Rectal smooth muscle tissue (tissue), 1 donor: ENCODE results near the gene ZNF524.
"Not testable (repeated sequence)": the region's sequence is repeated elsewhere in the genome, so short reads cannot be mapped to it uniquely, and the experiment has no call there.

Experiments
- H3K27ac ChIP-seq: one replicate; pipeline ENCODE4 v1.7.0; 2013; ENCODE audit warnings: low read depth, low read length, inconsistent platforms
- H3K27me3 ChIP-seq: one replicate; pipeline ENCODE4 v1.7.0; 2013; ENCODE audit warnings: low read length; ENCODE audit not compliant: control insufficient read depth, insufficient read depth
- H3K36me3 ChIP-seq: one replicate; pipeline ENCODE4 v1.7.0; 2013; ENCODE audit warnings: low read length; ENCODE audit not compliant: control insufficient read depth, insufficient read depth
- H3K4me1 ChIP-seq: one replicate; pipeline ENCODE4 v1.7.0; 2013; ENCODE audit warnings: low read length; ENCODE audit not compliant: control insufficient read depth, insufficient read depth
- H3K4me3 ChIP-seq: one replicate; pipeline ENCODE4 v1.7.0; 2013; ENCODE audit warnings: low read length
- H3K9ac ChIP-seq: one replicate; pipeline ENCODE4 v1.7.0; 2013; ENCODE audit warnings: low read length

Gene ZNF524, protein sequence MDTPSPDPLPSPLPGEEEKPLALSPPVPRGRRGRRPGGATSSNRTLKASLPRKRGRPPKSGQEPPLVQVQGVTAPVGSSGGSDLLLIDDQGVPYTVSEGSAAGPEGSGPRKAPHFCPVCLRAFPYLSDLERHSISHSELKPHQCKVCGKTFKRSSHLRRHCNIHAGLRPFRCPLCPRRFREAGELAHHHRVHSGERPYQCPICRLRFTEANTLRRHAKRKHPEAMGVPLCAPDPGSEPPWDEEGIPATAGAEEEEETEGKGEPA

DNA sequence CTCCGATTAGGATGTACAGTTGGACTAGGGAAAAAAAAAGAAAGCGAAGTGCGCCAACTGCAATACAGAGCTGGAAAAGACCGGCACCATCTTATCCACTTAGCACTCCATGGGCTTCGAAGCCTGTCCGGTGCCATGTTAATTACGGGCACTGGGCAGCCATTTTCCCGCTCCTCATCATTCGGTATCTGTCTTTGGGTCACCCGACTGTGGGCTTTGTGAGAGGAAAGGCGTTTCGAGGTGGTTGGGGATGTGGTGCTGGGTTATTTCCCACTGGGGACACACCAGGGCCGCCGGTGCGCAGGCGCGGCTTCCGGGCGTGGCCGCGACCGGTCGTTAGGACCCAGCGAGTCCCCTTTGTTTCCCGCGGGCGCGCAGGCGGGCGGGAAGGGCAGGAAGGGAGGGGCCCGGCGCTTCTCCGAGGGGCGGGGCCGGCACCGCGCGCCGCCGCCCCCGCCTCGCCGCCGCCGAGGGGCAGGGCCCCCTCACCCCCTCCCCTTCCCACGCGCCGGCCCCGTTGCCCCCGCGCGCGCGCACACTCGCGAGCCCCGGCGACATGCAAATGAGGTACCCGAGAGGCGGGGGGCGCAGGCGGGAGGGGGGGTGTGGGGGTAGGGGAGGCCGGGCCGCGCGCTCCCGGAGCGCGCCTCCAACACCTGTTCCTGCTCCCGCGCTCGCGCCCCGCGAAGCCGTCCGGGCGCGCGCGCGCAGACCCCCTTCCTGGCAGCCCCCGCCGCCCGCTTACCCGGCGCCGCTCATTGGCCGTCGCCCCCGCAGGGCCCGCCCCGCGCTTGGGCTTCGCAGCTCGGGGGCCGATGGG is at the start of gene ZNF524:
TSS of gene ZNF524 (plus strand) at position 447 of the 820 bp plus-strand sequence. CDS start 1,825 bp downstream, outside the sequence.
- H3K9ac ChIP-seq: peak within 1 kb of the TSS; percentile 93
- H3K27me3 ChIP-seq: no peaks in the 10 kb centered on the region

DNA sequence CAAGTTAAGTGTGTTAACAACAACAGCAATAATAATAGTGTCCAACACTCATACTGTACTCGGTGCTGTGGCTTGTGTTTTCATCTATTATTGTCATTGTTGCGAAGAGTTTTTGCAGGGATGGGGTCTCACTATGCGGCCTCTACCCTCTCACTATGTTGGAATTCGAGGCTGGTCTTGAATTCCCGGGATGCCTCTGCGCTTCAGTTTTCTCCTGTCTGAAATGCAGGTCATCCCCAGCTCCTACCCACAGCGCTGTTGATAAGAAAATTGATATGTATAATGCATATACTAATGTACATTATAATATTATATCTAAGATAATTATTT is 49.8 kb upstream of the ZNF524 start:
- H3K9ac ChIP-seq: no peak overlapping the region
- H3K27me3 ChIP-seq: peaks cover 4% of the 10 kb centered on the region
- H3K4me1 ChIP-seq: no peaks in the 10 kb centered on the region
- H3K27ac ChIP-seq: no peak overlapping the region
- no peaks in the 10 kb centered on the region for H3K36me3 ChIP-seq
- H3K4me3 ChIP-seq: no peak overlapping the region

More for the DNA sequence above, at the start of gene ZNF524:
- H3K36me3 ChIP-seq: peaks cover 11% of the 10 kb centered on the region
- H3K4me3 ChIP-seq: peak within 1 kb of the TSS; percentile 91
- H3K4me1 ChIP-seq: peaks cover 9% of the 10 kb centered on the region
- H3K27ac ChIP-seq: peak within 1 kb of the TSS; percentile 100

DNA sequence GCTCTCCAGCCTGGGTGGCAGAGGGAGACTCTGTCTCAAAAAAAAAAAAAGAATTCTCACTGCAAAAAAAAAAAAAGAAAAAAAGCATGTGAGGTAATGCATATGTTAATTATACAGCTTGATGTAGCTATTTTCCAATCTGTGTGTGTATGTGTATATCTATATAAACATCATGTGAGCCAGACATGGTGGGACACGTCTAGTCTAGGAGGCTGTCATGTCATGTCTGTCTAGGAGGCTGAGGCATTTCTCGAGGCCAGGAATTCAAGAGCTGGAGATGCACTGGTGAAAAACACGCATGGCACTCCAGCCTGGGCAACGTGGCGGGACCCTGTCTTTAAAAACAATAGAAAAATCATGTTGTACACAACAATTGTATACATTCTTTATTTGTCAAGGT is 47.9 kb upstream of the ZNF524 start:
- Histone ChIP-seq H3K36me3 (no peaks in the 10 kb centered on the region), H3K9ac (no peak overlapping the region), H3K27me3 (no peaks in the 10 kb centered on the region), H3K27ac (no peak overlapping the region), H3K4me3 (no peak overlapping the region), H3K4me1 (no peaks in the 10 kb centered on the region)

DNA sequence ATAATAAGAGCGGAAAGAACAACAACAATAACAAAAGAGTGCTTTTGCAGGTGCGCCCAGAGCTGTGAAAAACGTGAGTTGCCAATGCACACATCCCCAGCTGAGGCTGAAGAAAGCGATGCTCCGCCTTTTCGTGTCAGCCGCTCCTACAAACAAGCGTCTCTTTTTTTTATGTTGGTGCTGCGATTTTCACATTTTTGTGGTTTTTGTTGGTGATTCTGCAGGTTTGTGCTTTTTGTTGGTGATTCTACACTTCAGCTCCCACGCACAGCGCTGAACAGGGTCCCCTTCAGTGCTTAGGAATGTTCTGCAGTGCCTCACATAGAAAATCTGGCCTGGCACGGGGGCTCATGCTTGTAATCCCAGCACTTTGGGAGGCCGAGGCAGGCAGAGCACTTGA is 47.5 kb upstream of the ZNF524 start:
- H3K4me3 ChIP-seq: no peak overlapping the region
- H3K36me3 ChIP-seq: no peaks in the 10 kb centered on the region
- H3K27ac ChIP-seq: no peak overlapping the region
- no peak overlapping the region for H3K9ac ChIP-seq
- H3K27me3 ChIP-seq: no peaks in the 10 kb centered on the region
- H3K4me1 ChIP-seq: no peaks in the 10 kb centered on the region

DNA sequence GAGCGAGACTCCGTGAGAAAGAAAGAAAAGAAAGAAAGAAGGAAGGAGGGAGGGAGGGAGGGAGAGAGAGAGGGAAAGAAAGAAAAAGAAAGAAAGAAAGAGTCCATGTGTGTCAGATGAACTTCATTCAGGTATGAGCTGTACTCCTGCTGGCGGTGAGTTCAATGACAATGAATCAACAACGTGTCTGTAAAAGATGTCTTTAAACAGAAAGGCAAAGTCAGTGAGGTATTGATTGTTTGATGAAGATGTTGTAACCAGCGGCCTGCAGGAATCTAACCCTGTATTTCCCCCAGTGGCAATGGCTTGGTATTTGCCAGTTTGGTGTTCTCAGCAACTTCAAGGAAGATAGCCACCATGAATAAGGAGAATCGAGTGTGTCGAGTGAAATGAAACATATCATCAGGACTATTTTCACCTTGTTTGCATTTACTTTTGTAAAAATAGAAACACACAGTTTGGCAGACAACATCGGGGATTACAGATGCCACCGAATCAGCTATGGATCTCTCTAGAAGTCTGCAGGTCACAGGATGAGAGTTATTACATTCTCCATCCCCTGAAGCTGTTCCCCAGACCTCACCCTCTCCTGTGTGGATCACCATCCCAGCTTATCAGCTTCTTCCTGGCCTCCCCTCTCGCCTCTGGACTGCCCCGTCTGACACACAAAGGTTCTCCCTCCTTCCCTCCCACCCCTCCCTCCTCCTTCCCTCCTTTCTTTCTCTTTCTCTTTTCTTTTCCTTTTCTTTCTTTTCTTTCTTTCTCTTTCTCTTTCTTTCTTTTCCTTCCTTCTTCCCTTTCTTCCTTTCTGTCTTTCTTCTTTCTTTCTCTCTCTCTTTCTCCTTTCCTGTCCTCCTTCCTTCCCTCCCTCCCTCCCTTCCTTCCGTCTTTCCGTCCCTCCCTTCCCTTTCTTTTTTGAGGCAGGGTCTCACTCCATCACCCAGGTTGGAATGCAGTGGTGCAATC is 46.6 kb upstream of the ZNF524 start:
- Histone ChIP-seq H3K4me1 (no peaks in the 10 kb centered on the region), H3K36me3 (no peaks in the 10 kb centered on the region), H3K9ac (no peak overlapping the region), H3K27ac (no peak overlapping the region), H3K27me3 (no peaks in the 10 kb centered on the region), H3K4me3 (no peak overlapping the region)

GRCh38 chr19:55554302-55554701 is 45.8 kb upstream of the ZNF524 start:
- Histone ChIP-seq H3K4me1 (no peaks in the 10 kb centered on the region), H3K9ac (no peak overlapping the region), H3K27me3 (no peaks in the 10 kb centered on the region), H3K36me3 (no peaks in the 10 kb centered on the region), H3K4me3 (no peak overlapping the region), H3K27ac (no peak overlapping the region)

GRCh38 chr19:55554741-55555152 is 45.3 kb upstream of the ZNF524 start:
- H3K36me3 ChIP-seq: no peaks in the 10 kb centered on the region
- H3K27me3 ChIP-seq: no peaks in the 10 kb centered on the region

DNA sequence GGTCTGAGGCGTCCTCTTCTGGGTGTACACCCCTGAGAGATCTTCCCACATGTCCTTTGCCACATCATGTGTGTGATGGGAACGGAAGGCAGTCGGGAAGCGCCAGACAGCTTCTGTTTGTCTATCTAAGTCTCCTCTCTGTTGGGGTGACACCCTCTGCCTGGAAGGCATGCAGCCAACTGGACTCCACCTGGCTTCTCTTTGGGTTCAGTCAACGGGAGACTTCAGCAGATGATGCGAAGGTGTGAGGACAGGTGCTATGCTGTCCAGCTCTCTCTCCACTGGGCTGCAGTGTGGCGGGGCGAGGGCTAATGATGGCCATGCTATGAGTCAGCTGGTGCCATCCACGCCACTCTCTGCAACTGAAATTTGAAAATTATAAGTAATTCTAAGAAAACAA is 40.4 kb upstream of the ZNF524 start:
- Histone ChIP-seq H3K36me3 (no peaks in the 10 kb centered on the region), H3K27ac (no peak overlapping the region), H3K4me1 (no peaks in the 10 kb centered on the region), H3K27me3 (peaks cover 3% of the 10 kb centered on the region), H3K4me3 (no peak overlapping the region), H3K9ac (no peak overlapping the region)

More at GRCh38 chr19:55554741-55555152, 45.3 kb upstream of the ZNF524 start:
- H3K4me1 ChIP-seq: no peaks in the 10 kb centered on the region
- no peak overlapping the region for H3K4me3 ChIP-seq
- no peak overlapping the region for H3K9ac ChIP-seq
- no peak overlapping the region for H3K27ac ChIP-seq

GRCh38 chr19:55563261-55563690 is 36.8 kb upstream of the ZNF524 start:
- Histone ChIP-seq H3K9ac (no peak overlapping the region), H3K36me3 (no peaks in the 10 kb centered on the region), H3K27ac (no peak overlapping the region), H3K4me3 (no peak overlapping the region), H3K27me3 (peaks cover 6% of the 10 kb centered on the region), H3K4me1 (no peaks in the 10 kb centered on the region)

- no peaks in the 10 kb centered on the region for H3K36me3 ChIP-seq
- H3K27ac ChIP-seq: no peak overlapping the region
- no peaks in the 10 kb centered on the region for H3K4me1 ChIP-seq
- peaks cover 3% of the 10 kb centered on the region for H3K27me3 ChIP-seq
- H3K9ac ChIP-seq: no peak overlapping the region
- no peak overlapping the region for H3K4me3 ChIP-seq
These were observed 33.3 kb upstream of the ZNF524 start for GRCh38 chr19:55566823-55567222.

GRCh38 chr19:55567708-55568328 is 32.3 kb upstream of the ZNF524 start:
- H3K4me1 ChIP-seq: no peaks in the 10 kb centered on the region
- H3K27me3 ChIP-seq: peaks cover 3% of the 10 kb centered on the region
- no peak overlapping the region for H3K4me3 ChIP-seq
- no peaks in the 10 kb centered on the region for H3K36me3 ChIP-seq
- no peak overlapping the region for H3K27ac ChIP-seq
- no peak overlapping the region for H3K9ac ChIP-seq

DNA sequence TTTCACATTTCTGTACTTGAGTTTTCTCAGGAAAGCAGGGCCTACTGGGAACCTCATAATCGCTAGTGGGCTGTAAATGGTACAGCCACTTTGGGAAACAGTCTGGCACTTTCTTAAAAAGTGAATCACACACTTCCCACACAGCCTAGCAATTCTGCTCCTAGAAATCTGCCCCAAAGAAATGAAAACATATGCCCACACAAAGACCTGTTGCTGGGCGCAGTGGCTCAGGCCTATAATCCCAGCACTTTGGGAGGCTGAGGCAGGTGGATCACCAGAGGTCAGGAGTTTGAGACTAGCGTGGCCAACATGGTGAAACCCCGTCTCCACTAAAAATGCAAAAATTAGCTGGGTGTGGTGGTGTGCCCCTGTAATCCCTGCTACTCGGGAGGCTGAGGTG is 30.6 kb upstream of the ZNF524 start:
- not testable (repeated sequence) for H3K9ac ChIP-seq, H3K36me3 ChIP-seq, H3K4me3 ChIP-seq, H3K27me3 ChIP-seq, H3K4me1 ChIP-seq, H3K27ac ChIP-seq
